Activated B cell treated with CpG ODN at 0.5 μM for 24 hours (primary cell): ENCODE results near the gene CCDC74B. TPM values are rescaled to one million over a fixed set of nuclear protein-coding genes. Genes with fewer than 3 reads are reported as not detected.
A peak's percentile ranks its signal among the peaks of the same experiment; 100 is the strongest.
"Not testable (repeated sequence)": the region's sequence is repeated elsewhere in the genome, so short reads cannot be mapped to it uniquely, and the experiment has no call there.

Source experiments
- ATAC-seq: fragments of 200-7000 bp; cut with Tn5 transposase; one replicate; pipeline ENCODE4 v1.10.0; 2021; ENCODE audit warnings: low read depth, mild to moderate bottlenecking, moderate library complexity
- CTCF ChIA-PET: fragments of 350-600 bp; sonication (Branson Sonifier 250); formaldehyde crosslinking; loops from one replicate; lab custom pipeline; 2021; ENCODE audit warnings: antibody characterized with exemption; lab: Charles Lee
- POLR2A ChIA-PET: fragments of 350-600 bp; sonication (Branson Sonifier 250); formaldehyde crosslinking; loops from one replicate; lab custom pipeline; 2021; ENCODE audit warnings: antibody characterized with exemption; lab: Charles Lee
- DNase-seq: peaks from one replicate; pipeline ENCODE4 v3.0.0; 2022
- H3K27ac Mint-ChIP-seq: one replicate; pipeline ENCODE4 v1.8.0; 2020; ENCODE audit warnings: mixed read lengths
- H3K27me3 Mint-ChIP-seq: one replicate; pipeline ENCODE4 v1.8.0; 2021; ENCODE audit warnings: mixed read lengths
- H3K36me3 Mint-ChIP-seq: one replicate; pipeline ENCODE4 v1.8.0; 2021; ENCODE audit warnings: low read depth, mixed read lengths
- H3K4me1 Mint-ChIP-seq: one replicate; pipeline ENCODE4 v1.8.0; 2021; ENCODE audit warnings: mixed read lengths
- H3K4me3 Mint-ChIP-seq: one replicate; pipeline ENCODE4 v1.8.0; 2020; ENCODE audit warnings: mild to moderate bottlenecking, mixed read lengths
- H3K9me3 Mint-ChIP-seq: one replicate; pipeline ENCODE4 v1.8.0; 2020; ENCODE audit warnings: mixed read lengths
- intact Hi-C: fragments of 100-400 bp; cut with micrococcal nuclease; formaldehyde crosslinking; loops from one replicate; pipeline ENCODE4 v1.15.1; 2024
- total RNA-seq: library from RNA; stranded (reverse); gene quantifications from 2 replicates; pipeline ENCODE4 v1.2.3, GENCODE V29; 2022
- TF ChIP-seq, protein P1 (sequence below): fragments of 200-600 bp; IDR thresholded peaks from one replicate; pipeline ENCODE4 v1.8.0; 2022; ENCODE audit warnings: antibody characterized with exemption, mild to moderate bottlenecking

CCDC74B gene
- total RNA-seq, 1 donor from 2014 or later = 0.24 TPM

DNA sequence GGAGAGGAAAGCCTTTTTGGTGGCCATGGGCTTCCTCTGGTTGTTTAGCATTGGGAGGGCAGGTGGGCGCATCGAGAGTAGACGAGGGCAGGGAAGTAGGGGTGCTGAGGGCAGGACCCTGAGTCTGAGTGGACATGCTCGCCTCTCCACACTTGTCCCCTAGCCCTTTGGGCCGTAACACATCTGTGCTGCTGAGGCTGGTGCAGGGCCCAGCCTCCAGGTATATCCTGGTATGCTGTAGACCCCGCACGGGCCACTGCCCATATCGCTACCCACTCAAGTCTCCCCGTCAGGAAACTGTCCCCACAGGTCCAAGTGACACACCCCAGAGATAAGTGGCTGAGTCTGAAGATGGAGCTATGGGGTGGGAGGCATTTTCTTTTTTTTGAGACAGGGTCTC, 13.7 kb upstream of the CCDC74B start:
- ATAC-seq = no peak
- H3K27me3 Mint-ChIP-seq = no peaks in the 10 kb centered on the region
- POLR2A ChIA-PET = interaction anchor here (1.4 to 1.8 kb wide), 2 partner anchors 23 to 184 kb away, joined by 8 to 10 read pairs; partner anchors contain the start of genes IMP4 and SMPD4
- H3K36me3 Mint-ChIP-seq = peaks cover 44% of the 10 kb centered on the region
- no peak for DNase-seq
- intact Hi-C loops = loop anchor here (1.0 to 10.0 kb wide), 7 partner anchors 13 to 1422 kb away; partner anchors contain the start of genes CCDC74B and SMPD4
- TF ChIP-seq, protein P1, sequence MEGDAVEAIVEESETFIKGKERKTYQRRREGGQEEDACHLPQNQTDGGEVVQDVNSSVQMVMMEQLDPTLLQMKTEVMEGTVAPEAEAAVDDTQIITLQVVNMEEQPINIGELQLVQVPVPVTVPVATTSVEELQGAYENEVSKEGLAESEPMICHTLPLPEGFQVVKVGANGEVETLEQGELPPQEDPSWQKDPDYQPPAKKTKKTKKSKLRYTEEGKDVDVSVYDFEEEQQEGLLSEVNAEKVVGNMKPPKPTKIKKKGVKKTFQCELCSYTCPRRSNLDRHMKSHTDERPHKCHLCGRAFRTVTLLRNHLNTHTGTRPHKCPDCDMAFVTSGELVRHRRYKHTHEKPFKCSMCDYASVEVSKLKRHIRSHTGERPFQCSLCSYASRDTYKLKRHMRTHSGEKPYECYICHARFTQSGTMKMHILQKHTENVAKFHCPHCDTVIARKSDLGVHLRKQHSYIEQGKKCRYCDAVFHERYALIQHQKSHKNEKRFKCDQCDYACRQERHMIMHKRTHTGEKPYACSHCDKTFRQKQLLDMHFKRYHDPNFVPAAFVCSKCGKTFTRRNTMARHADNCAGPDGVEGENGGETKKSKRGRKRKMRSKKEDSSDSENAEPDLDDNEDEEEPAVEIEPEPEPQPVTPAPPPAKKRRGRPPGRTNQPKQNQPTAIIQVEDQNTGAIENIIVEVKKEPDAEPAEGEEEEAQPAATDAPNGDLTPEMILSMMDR = no peak
- peaks cover 33% of the 10 kb centered on the region for H3K4me1 Mint-ChIP-seq
- H3K27ac Mint-ChIP-seq = peak overlapping the region; percentile 90
- CTCF ChIA-PET = interaction anchor here (1.5 to 2.4 kb wide), 2 partner anchors 174 to 222 kb away, joined by 4 to 8 read pairs; no protein-coding TSS in a partner anchor
- no peak overlapping the region for H3K4me3 Mint-ChIP-seq
- H3K9me3 Mint-ChIP-seq = no peaks in the 10 kb centered on the region

DNA sequence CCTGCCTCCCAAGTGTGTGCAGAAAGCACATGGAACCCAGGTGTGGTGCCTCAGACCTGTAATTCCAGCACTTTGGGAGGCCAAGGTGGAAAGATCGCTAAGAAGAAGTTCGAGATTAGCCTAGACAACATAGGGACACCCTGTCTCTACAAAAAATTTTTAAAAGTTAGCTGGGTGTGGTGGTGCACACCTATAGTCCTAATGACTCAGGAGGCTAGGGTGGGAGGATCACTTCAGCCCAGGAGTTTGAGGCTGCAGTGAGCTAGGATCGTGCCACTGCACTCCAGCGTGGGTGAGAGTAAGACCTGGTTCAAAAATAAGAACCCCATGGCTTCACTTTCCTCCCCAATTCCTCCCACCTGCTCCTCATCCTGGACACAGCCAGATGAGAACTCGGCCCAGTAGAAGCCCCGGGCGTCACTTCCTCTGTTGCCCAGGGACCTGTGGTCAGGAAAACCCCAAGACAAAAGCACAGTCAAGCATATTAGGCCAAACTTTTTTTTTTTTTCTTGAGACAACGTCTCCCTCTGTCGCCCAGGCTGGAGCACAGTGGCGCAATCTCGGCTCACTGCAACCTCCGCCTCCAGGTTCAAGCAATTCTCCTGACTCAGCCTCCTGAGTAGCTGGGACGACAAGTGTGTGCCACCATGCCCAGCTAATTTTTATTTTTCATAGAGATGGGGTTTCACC, 13.1 kb upstream of the CCDC74B start:
- H3K4me3 Mint-ChIP-seq = peak overlapping the region; percentile 52
- POLR2A ChIA-PET = interaction anchor here (1.4 to 1.8 kb wide), 2 partner anchors 24 to 184 kb away, joined by 8 to 10 read pairs; partner anchors contain the start of genes IMP4 and SMPD4

DNA sequence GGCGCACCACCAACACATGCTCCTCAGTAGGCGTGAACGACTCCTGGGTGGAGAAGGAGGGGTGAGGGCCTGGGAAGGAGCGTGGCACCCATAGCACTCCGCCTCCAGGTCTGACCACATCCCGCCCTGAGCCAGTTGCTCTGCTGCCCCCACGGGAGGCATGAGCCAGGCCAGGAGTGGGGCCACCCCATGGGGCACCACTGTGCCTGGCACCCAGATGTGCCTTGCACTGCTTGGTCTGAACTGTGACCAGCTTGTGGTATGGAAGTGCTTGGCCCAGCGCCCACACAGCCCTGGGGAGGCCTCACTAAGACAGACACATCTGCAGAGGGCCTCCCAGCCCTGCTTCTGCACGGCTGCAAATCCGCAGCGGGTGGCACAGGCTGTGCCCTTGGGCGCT, 12.4 kb upstream of the CCDC74B start:
- ChIA-PET POLR2A (interaction anchor here (0.6 to 1.8 kb wide), 3 partner anchors 14 to 185 kb away, joined by 3 to 10 read pairs (median 8); partner anchors contain the start of genes IMP4 and SMPD4), CTCF (interaction anchor here (1.5 to 2.4 kb wide), 2 partner anchors 175 to 221 kb away, joined by 4 to 8 read pairs; no protein-coding TSS in a partner anchor)
- intact Hi-C loops = loop anchor here (5.0 to 10.0 kb wide), 2 partner anchors 130 to 637 kb away; no protein-coding TSS in a partner anchor
- peak overlapping the region; percentile 90 for H3K27ac Mint-ChIP-seq
- H3K4me3 Mint-ChIP-seq = peak overlapping the region; percentile 52
- ATAC-seq = peak; percentile 66
- H3K36me3 Mint-ChIP-seq = peaks cover 38% of the 10 kb centered on the region
- H3K27me3 Mint-ChIP-seq, H3K9me3 Mint-ChIP-seq: not testable (repeated sequence)
- DNase-seq = peak; percentile 50
- H3K4me1 Mint-ChIP-seq = peaks cover 33% of the 10 kb centered on the region

More for the DNA sequence above, 13.1 kb upstream of the CCDC74B start:
- peaks cover 41% of the 10 kb centered on the region for H3K36me3 Mint-ChIP-seq
- intact Hi-C loops = loop anchor here (1.0 to 10.0 kb wide), 7 partner anchors 13 to 1421 kb away; partner anchors contain the start of genes CCDC74B and SMPD4
- DNase-seq = peak; percentile 72
- H3K9me3 Mint-ChIP-seq, H3K27me3 Mint-ChIP-seq: not testable (repeated sequence)
- H3K4me1 Mint-ChIP-seq = peaks cover 33% of the 10 kb centered on the region
- CTCF ChIA-PET = interaction anchor here (1.5 to 2.4 kb wide), 2 partner anchors 175 to 222 kb away, joined by 4 to 8 read pairs; no protein-coding TSS in a partner anchor
- peak overlapping the region; percentile 90 for H3K27ac Mint-ChIP-seq
- peak; percentile 74 for ATAC-seq

- TF ChIP-seq, protein P1 = no peak
- Mint-ChIP-seq H3K9me3 (no peaks in the 10 kb centered on the region), H3K4me3 (no peak overlapping the region), H3K27me3 (no peaks in the 10 kb centered on the region), H3K27ac (peak overlapping the region; percentile 59), H3K4me1 (peaks cover 33% of the 10 kb centered on the region), H3K36me3 (peaks cover 45% of the 10 kb centered on the region)
- ATAC-seq = no peak
- DNase-seq = no peak
- intact Hi-C loops = loop anchor here (5.0 to 10.0 kb wide), 2 partner anchors 129 to 638 kb away; no protein-coding TSS in a partner anchor
- CTCF ChIA-PET = interaction anchor here (1.1 to 1.5 kb wide), 3 partner anchors 175 to 186 kb away, joined by 3 to 4 read pairs (median 3); partner anchors contain the start of gene IMP4
- POLR2A ChIA-PET = no interaction called here
These were observed 11.7 kb upstream of the CCDC74B start for GRCh38 chr2:130156624-130157004.

GRCh38 chr2:130155956-130156623, 11.2 kb upstream of the CCDC74B start:
- H3K27ac Mint-ChIP-seq = peak overlapping the region; percentile 59
- H3K36me3 Mint-ChIP-seq = peaks cover 43% of the 10 kb centered on the region
- H3K4me3 Mint-ChIP-seq, H3K9me3 Mint-ChIP-seq, POLR2A ChIA-PET, ATAC-seq, DNase-seq, H3K27me3 Mint-ChIP-seq: not testable (repeated sequence)
- intact Hi-C loops = loop anchor here (5.0 to 10.0 kb wide), 2 partner anchors 129 to 639 kb away; no protein-coding TSS in a partner anchor
- CTCF ChIA-PET = interaction anchor here (1.1 to 1.5 kb wide), 3 partner anchors 175 to 186 kb away, joined by 3 to 4 read pairs (median 3); partner anchors contain the start of gene IMP4
- peaks cover 33% of the 10 kb centered on the region for H3K4me1 Mint-ChIP-seq
